ENCODE measurements around the gene ACYP2.
"Not testable (repeated sequence)": the region's sequence is repeated elsewhere in the genome, so short reads cannot be mapped to it uniquely, and the experiment has no call there.

Gene ACYP2

GRCh38 chr2:54099829-54100585, 15.4 kb upstream of the ACYP2 start:
- no peak for DNase-seq

- no peak for DNase-seq
These were observed 14.6 kb upstream of the ACYP2 start for GRCh38 chr2:54100772-54101171.

GRCh38 chr2:54103454-54104314, 11.7 kb upstream of the ACYP2 start:
- DNase-seq: no peak

- DNase-seq: peak; percentile 11 to 13
These were observed 8.6 kb upstream of the ACYP2 start for GRCh38 chr2:54106631-54107454.

- no peak for DNase-seq
These were observed 8.0 kb upstream of the ACYP2 start for GRCh38 chr2:54107455-54107764.

- DNase-seq: no peak
These were observed 7.4 kb upstream of the ACYP2 start for GRCh38 chr2:54107903-54108615.

GRCh38 chr2:54109848-54110247, 5.6 kb upstream of the ACYP2 start:
- DNase-seq: no peak

- not testable (repeated sequence) for DNase-seq
These were observed 936 bp upstream of the ACYP2 start for GRCh38 chr2:54114479-54114878.

- DNase-seq: no peak
These were observed 505 bp upstream of the ACYP2 start for GRCh38 chr2:54114936-54115283.

- DNase-seq: not testable (repeated sequence)
These were observed 1.2 kb downstream of the ACYP2 start for GRCh38 chr2:54116598-54116997.

GRCh38 chr2:54120950-54121349, 5.5 kb downstream of the ACYP2 start:
- no peak for DNase-seq

- DNase-seq: no peak
These were observed 6.9 kb downstream of the ACYP2 start for GRCh38 chr2:54122171-54122935.

- no peak for DNase-seq
These were observed 7.5 kb downstream of the ACYP2 start for GRCh38 chr2:54122939-54123338.

- not testable (repeated sequence) for DNase-seq
These were observed 11.8 kb downstream of the ACYP2 start for GRCh38 chr2:54127174-54127573.

- no peak for DNase-seq
These were observed 17.6 kb downstream of the ACYP2 start for GRCh38 chr2:54133056-54133455.

GRCh38 chr2:54139210-54139609, 23.8 kb downstream of the ACYP2 start:
- DNase-seq: no peak

- no peak for DNase-seq
These were observed 28.4 kb downstream of the ACYP2 start for GRCh38 chr2:54143780-54144179.

- DNase-seq: no peak
These were observed 33.0 kb downstream of the ACYP2 start for GRCh38 chr2:54148391-54148790.

- DNase-seq: no peak
These were observed 34.4 kb downstream of the ACYP2 start for GRCh38 chr2:54149638-54150441.

GRCh38 chr2:54158311-54158710, 42.9 kb downstream of the ACYP2 start:
- no peak for DNase-seq
